ENCODE data around the gene CORO1C. TPM values are rescaled to one million over a fixed set of nuclear protein-coding genes. Genes with fewer than 3 reads are reported as not detected.

Gene CORO1C
- polyA plus RNA-seq, 2 of the 4 experiments (the other 2 are of a cell fraction), result 166 to 245 TPM

DNA sequence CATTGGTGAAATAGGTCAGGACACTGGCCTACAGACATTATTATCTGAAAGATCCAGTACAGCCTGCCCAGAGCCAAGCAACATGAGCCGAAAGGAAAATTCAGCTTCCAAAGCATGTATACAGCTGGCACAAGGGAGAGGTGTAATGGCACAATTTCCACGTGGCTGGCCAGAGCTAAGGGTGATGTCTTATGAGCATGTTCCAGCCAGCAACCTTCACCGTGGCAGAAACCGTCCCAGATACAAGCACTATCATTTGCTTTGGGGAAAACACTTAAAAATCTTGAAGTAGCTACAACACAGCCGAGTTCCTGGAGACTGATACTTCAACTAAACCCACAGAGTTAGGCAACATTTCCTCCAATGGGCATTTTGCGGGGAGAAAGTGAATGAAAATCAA is 44.5 kb downstream of the CORO1C start:
- no peak for FAIRE-seq
- ChIA-PET CTCF (interaction anchor here (0.9 to 13.5 kb wide), 8 partner anchors 16 to 123 kb away, joined by 3 to 127 read pairs (median 4); no protein-coding TSS in a partner anchor), POLR2A (no interaction called here)
- Histone ChIP-seq H3K4me3 (no peak overlapping the region), H3K27ac (peak overlapping the region; percentile 1 to 69; a peak in 3 of 6 replicates), H3K4me2 (no peak overlapping the region), H3K4me1 (peaks cover 71% of the 10 kb centered on the region), H3K9me3 (no peaks in the 10 kb centered on the region)
- 91% methylated on average over 6 of the region's 6 CpGs for WGBS (ENCODE audit: missing lambda C conversion rate)
- TF ChIP-seq SREBF2 (IDR thresholded peaks at IDR 0.05) (no peak), RARB (CRISPR knock-in tag; IDR thresholded peaks at IDR 0.05) (no peak), MYC (IDR thresholded peaks at IDR 0.05; ENCODE audit: borderline replicate concordance, low read length) (no peak), NFE2L2 (conservative IDR thresholded peaks at IDR 0.05; ENCODE audit: low read length) (no peak), MAX (IDR thresholded peaks at IDR 0.05) (no peak), ELK1 (IDR thresholded peaks at IDR 0.05; ENCODE audit: low read depth, low read length) (no peak), GATA3 (IDR thresholded peaks at IDR 0.05; ENCODE audit: borderline replicate concordance) (no peak), BCL3 (IDR thresholded peaks at IDR 0.05) (no peak), EHMT2 (IDR thresholded peaks at IDR 0.05; ENCODE audit: low read depth) (no peak), RNF2 (IDR thresholded peaks at IDR 0.05; ENCODE audit: borderline replicate concordance, low read depth) (no peak), CEBPB (IDR thresholded peaks at IDR 0.05) (no peak), CHD4 (IDR thresholded peaks at IDR 0.05; ENCODE audit: borderline replicate concordance) (no peak), JUNB (IDR thresholded peaks at IDR 0.05) (no peak), BHLHE40 (IDR thresholded peaks at IDR 0.05; ENCODE audit: low read depth, low read length) (no peak)
- TF ChIP-seq, protein P1, sequence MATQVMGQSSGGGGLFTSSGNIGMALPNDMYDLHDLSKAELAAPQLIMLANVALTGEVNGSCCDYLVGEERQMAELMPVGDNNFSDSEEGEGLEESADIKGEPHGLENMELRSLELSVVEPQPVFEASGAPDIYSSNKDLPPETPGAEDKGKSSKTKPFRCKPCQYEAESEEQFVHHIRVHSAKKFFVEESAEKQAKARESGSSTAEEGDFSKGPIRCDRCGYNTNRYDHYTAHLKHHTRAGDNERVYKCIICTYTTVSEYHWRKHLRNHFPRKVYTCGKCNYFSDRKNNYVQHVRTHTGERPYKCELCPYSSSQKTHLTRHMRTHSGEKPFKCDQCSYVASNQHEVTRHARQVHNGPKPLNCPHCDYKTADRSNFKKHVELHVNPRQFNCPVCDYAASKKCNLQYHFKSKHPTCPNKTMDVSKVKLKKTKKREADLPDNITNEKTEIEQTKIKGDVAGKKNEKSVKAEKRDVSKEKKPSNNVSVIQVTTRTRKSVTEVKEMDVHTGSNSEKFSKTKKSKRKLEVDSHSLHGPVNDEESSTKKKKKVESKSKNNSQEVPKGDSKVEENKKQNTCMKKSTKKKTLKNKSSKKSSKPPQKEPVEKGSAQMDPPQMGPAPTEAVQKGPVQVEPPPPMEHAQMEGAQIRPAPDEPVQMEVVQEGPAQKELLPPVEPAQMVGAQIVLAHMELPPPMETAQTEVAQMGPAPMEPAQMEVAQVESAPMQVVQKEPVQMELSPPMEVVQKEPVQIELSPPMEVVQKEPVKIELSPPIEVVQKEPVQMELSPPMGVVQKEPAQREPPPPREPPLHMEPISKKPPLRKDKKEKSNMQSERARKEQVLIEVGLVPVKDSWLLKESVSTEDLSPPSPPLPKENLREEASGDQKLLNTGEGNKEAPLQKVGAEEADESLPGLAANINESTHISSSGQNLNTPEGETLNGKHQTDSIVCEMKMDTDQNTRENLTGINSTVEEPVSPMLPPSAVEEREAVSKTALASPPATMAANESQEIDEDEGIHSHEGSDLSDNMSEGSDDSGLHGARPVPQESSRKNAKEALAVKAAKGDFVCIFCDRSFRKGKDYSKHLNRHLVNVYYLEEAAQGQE (IDR thresholded peaks at IDR 0.05), result no peak
- no peak for ATAC-seq
- no peak for DNase-seq (ENCODE audit: low read depth in 1 of 2, low spot score in 1 of 2)

- no peak overlapping the region for H3K4me3 ChIP-seq
- peaks cover 66% of the 10 kb centered on the region for H3K4me1 ChIP-seq
- CTCF ChIA-PET, result interaction anchor here (0.7 to 13.5 kb wide), 9 partner anchors 10 to 265 kb away, joined by 3 to 127 read pairs (median 4); no protein-coding TSS in a partner anchor
- ATAC-seq (peak in 1 of 2 experiments; percentile 11; a peak in 1 of 6 replicates), DNase-seq (ENCODE audit: low read depth in 1 of 2, low spot score in 1 of 2) (no peak), FAIRE-seq (no peak)
- POLR2A ChIA-PET, result no interaction called here
- 62% methylated on average over 4 of the region's 4 CpGs for WGBS (ENCODE audit: missing lambda C conversion rate)
- peak overlapping the region; percentile 26 for H3K4me2 ChIP-seq
- H3K9me3 ChIP-seq, result no peaks in the 10 kb centered on the region
- H3K27ac ChIP-seq, result peak overlapping the region; percentile 6 to 12; a peak in 3 of 6 replicates
- no peak for TF ChIP-seq ZC3H11A (IDR thresholded peaks at IDR 0.05)
- TF ChIP-seq ESRRA (IDR thresholded peaks at IDR 0.05; ENCODE audit: borderline replicate concordance, low read length), result no peak
- TF ChIP-seq, protein P2, sequence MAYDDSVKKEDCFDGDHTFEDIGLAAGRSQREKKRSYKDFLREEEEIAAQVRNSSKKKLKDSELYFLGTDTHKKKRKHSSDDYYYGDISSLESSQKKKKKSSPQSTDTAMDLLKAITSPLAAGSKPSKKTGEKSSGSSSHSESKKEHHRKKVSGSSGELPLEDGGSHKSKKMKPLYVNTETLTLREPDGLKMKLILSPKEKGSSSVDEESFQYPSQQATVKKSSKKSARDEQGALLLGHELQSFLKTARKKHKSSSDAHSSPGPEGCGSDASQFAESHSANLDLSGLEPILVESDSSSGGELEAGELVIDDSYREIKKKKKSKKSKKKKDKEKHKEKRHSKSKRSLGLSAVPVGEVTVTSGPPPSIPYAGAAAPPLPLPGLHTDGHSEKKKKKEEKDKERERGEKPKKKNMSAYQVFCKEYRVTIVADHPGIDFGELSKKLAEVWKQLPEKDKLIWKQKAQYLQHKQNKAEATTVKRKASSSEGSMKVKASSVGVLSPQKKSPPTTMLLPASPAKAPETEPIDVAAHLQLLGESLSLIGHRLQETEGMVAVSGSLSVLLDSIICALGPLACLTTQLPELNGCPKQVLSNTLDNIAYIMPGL (CRISPR knock-in tag; IDR thresholded peaks at IDR 0.05; ENCODE audit: borderline replicate concordance), result no peak
- TF ChIP-seq RCOR1 (IDR thresholded peaks at IDR 0.05; ENCODE audit: low read depth, low read length), result no peak
- TF ChIP-seq RARB (CRISPR knock-in tag; IDR thresholded peaks at IDR 0.05), result no peak
- TF ChIP-seq GATA3 (IDR thresholded peaks at IDR 0.05; ENCODE audit: borderline replicate concordance), result no peak
- TF ChIP-seq KDM1A (IDR thresholded peaks at IDR 0.05; ENCODE audit: low read depth), result no peak
- TF ChIP-seq MAX (IDR thresholded peaks at IDR 0.05), result no peak
- no peak for TF ChIP-seq RNF2 (IDR thresholded peaks at IDR 0.05; ENCODE audit: borderline replicate concordance, low read depth)
- TF ChIP-seq RAD21 (conservative IDR thresholded peaks at IDR 0.05 in 1 of 2, IDR thresholded peaks at IDR 0.05 in 1 of 2), result no peak
- no peak for TF ChIP-seq CHD4 (IDR thresholded peaks at IDR 0.05; ENCODE audit: borderline replicate concordance)
- TF ChIP-seq, protein P1 (IDR thresholded peaks at IDR 0.05), result no peak
- no peak for TF ChIP-seq POLR2A (IDR thresholded peaks at IDR 0.05; ENCODE audit: low read length)
These were observed 45.7 kb downstream of the CORO1C start for GRCh38 chr12:108685469-108686260.
